RWPE1 (cell line): Measurements from ENCODE around the gene AGPAT3.
A peak's percentile ranks its signal among the peaks of the same experiment; 100 is the strongest.

Experiments
- CTCF ChIA-PET: fragments of 350-600 bp; sonication (Branson Sonifier 250); formaldehyde crosslinking; extraction: SDS; loops from one replicate; lab custom pipeline; 2021; lab: Yijun Ruan, JAX
- POLR2A ChIA-PET: fragments of 400-600 bp; formaldehyde crosslinking; extraction: SDS; loops from one replicate; lab custom pipeline; 2020; ENCODE audit warnings: antibody characterized with exemption; ENCODE audit not compliant: low non-redundant PET; lab: Yijun Ruan, JAX
- DNase-seq: peaks from one replicate; pipeline ENCODE4 v3.0.0; 2012; ENCODE audit warnings: low spot score
- H3K27ac ChIP-seq: fragments of 450-650 bp; 2 replicates; pipeline ENCODE4 v1.5.1; 2017
- CTCF ChIP-seq: fragments of 450-650 bp; conservative IDR thresholded peaks from 2 replicates; pipeline ENCODE4 v1.5.1; 2017; ENCODE audit warnings: low read depth, mild to moderate bottlenecking

The AGPAT3 gene

DNA sequence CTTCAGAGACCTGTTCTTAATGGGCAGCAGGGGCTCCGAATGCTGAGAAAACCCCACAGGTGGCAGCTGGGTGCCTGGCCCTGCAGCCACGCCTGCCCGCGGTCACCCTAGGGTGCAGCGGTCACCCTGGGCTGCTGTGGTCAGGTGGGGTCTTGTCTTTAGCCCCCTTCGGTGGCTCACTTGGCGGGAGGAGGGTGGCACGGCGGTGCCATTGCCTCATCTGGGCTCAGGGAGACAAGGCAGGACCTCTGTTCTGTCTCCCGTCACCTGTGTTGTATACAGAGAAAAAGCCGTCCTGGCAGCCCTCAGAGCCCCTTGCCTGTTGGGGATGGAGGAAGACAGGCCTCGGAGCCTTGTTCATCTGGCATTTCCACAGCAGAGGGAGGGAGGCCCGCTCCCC is 77.6 kb downstream of the AGPAT3 start:
- ChIA-PET CTCF (no interaction called here), POLR2A (no interaction called here)
- no peak for TF ChIP-seq CTCF
- no peak overlapping the region for H3K27ac ChIP-seq
- DNase-seq: no peak

DNA sequence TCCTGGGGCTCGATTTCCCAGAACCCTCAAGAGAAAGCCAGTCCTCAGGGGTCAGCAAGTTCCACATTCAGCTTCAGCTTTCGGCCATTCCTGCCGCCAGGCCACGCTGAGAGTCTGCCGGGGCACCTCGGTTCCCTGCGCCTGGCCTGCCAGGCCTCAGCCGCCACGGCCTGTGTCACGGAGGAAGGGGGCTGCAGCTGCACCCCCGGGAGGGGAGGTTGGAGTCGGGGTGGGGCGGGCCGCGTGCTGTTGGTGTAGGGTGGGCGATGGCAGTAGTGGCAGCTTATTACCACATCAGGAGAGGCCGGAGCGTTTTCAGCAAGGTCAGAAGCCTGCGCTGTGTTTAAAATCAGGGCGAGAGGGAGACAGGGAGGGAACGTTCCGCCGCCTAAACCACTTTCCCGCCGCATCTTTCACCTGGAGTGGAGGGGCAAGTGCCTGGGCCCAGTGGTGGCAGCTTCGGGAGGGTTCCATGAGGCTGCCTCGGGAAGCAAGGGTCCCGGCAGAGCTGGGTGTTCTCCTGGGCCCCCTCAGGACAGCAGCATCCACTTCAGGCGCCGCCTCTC is 78.6 kb downstream of the AGPAT3 start:
- CTCF ChIA-PET: no interaction called here
- no peak for TF ChIP-seq CTCF
- DNase-seq: no peak
- H3K27ac ChIP-seq: peak overlapping the region; percentile 27
- POLR2A ChIA-PET: no interaction called here

- peak overlapping the region; percentile 27 for H3K27ac ChIP-seq
- no peak for DNase-seq
- no peak for TF ChIP-seq CTCF
- POLR2A ChIA-PET: no interaction called here
- CTCF ChIA-PET: no interaction called here
Measured at GRCh38 chr21:43944078-43944633, 79.1 kb downstream of the AGPAT3 start.

DNA sequence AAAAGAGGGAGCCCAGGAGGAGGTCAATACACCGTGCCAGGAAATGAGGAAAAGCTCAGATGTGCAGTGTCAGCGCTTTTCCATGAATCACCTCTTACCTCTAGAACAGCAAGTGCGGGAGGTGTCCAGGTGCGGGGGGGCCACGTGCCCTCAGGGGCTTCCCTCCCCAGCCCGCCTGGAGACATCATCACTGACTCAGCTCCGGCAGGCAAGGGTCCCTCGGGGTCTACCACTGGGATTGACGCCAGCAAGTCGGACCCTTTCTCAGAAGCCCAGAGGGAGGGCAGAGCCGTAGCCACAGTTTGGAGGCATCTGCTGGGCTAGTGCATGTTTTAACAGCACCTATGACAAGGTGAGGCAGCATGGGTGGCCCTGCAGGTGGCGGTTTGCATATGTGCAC is 79.7 kb downstream of the AGPAT3 start:
- TF ChIP-seq CTCF: no peak
- POLR2A ChIA-PET: no interaction called here

DNA sequence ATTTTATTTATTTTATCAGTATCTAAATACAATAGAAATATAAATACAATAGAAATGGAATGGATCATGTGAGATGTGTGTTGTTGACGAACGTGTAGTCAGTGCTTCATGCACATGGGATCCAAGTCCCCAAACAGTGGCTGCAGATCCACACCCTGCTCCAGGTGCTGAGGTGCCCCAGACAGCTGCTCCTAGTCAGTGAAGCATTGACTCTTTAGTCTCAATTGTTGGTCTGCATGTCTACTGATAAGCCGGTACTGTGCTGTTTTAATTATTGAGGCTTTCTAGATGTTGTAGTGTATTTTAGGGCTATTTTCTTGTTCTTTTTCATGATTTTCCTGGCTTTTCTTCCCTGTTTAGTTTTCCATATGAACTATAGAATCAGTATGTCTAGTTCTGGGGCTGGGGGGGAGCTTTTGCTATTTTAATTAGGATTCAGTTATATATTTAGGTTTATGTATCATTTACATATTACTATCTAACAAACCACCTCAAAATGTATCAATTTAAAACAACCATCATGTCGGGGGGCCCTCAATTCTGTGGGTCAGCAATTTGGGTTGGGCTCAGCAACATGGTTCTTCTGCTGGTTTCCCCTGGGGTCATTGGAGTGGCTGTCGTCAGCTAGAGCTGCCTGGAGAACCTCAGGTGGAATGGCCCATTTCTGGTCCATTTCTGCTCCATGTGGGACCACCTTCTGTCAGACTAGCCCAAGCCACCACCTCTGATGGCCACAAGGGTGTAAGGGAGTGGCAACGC is 83.9 kb downstream of the AGPAT3 start:
- TF ChIP-seq CTCF: no peak
- CTCF ChIA-PET: interaction anchor here (0.9 kb wide), 1 partner anchor 9 kb away, joined by 3 read pairs; no protein-coding TSS in a partner anchor
- POLR2A ChIA-PET: no interaction called here
- H3K27ac ChIP-seq: no peak overlapping the region
- DNase-seq: no peak

More for the DNA sequence above, 79.7 kb downstream of the AGPAT3 start:
- DNase-seq: no peak
- CTCF ChIA-PET: no interaction called here
- peak overlapping the region; percentile 27 for H3K27ac ChIP-seq

DNA sequence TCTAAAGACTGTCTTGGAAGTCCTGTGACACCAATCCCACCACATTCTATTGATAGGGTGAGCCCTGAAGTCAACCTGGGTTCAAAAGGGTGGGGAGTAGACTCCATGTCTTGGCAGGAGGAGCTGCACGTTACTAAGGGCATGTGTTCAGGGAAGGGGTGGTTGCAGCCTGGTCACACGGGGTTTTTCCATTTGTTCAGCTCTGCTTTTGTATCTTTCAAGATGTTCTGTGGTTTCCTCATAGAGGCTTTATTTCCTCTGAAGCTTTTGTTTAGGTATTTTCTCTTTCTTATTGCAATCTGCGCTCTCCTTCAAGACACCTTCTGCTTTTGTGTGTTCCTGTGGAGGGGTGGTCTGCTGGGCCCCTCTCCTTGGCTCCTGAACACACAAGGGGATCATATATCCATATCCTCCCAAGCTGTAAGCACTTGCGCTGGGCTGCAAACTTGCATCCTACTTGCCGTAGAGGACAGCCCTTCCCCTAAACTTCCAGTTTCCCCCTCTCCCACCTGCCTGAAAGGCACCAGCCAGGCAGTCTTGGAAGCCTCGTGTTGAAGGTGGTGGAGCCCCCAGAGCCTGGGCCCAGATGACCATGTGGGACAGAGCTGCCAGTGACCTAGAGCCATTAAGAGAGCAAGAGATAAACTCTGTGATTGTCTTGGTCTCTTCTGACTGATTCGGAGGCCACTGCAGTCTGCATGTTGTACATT is 84.6 kb downstream of the AGPAT3 start:
- ChIA-PET CTCF (interaction anchor here (0.9 kb wide), 1 partner anchor 10 kb away, joined by 3 read pairs; no protein-coding TSS in a partner anchor), POLR2A (no interaction called here)
- TF ChIP-seq CTCF: no peak
- no peak for DNase-seq
- H3K27ac ChIP-seq: no peak overlapping the region
